IMR-90 (cell line): ENCODE data around the gene TMEM117. TPM values are rescaled to one million over a fixed set of nuclear protein-coding genes. Genes with fewer than 3 reads are reported as not detected.

Experiments used
- ATAC-seq: fragments of 200-7000 bp; cut with Tn5 transposase; 2 replicates; pipeline ENCODE4 v1.9.1; 2020; ENCODE audit warnings: low read depth, mild to moderate bottlenecking, moderate library complexity
- BruUV-seq: library from RNA; stranded (reverse); fragments of 400-500 nt; replicated peaks from 2 replicates; lab custom pipeline; 2021; lab: Mats Ljungman, UMichigan
- CTCF ChIA-PET: fragments of 300-600 bp; formaldehyde crosslinking; extraction: SDS; loops from one replicate; lab custom pipeline; 2021; ENCODE audit warnings: antibody characterized with exemption; lab: Yijun Ruan, JAX
- POLR2A ChIA-PET: fragments of 300-600 bp; sonication (Branson Sonifier 250); formaldehyde crosslinking; loops from one replicate; lab custom pipeline; 2022; ENCODE audit warnings: antibody characterized with exemption; ENCODE audit not compliant: unreplicated experiment; lab: Charles Lee
- DNase-seq: peaks from one replicate; pipeline ENCODE4 v3.0.0; 2013
- H2AFZ ChIP-seq: replicated peaks from 2 replicates; pipeline ENCODE3; 2013; ENCODE audit warnings: low read length, mild to moderate bottlenecking; ENCODE audit not compliant: poor library complexity
- H2AK5ac ChIP-seq: 2 replicates; pipeline ENCODE4 v1.6.1; 2013; ENCODE audit warnings: low read depth, low read length, inconsistent platforms
- H2AK9ac ChIP-seq: replicated peaks from 2 replicates; pipeline ENCODE3; 2013; ENCODE audit warnings: mild to moderate bottlenecking, low read depth, low read length, moderate library complexity; ENCODE audit not compliant: poor library complexity
- H2BK120ac ChIP-seq: 2 replicates; pipeline ENCODE4 v1.6.1; 2013; ENCODE audit warnings: low read depth, low read length, inconsistent platforms
- H2BK15ac ChIP-seq: 3 replicates; pipeline ENCODE4 v1.6.1; 2013; ENCODE audit warnings: low read depth, low read length, inconsistent platforms
- H2BK20ac ChIP-seq: 2 replicates; pipeline ENCODE4 v1.6.1; 2013; ENCODE audit warnings: low read depth, mild to moderate bottlenecking, inconsistent platforms, low read length, moderate library complexity
- H2BK5ac ChIP-seq: 2 replicates; pipeline ENCODE4 v1.6.1; 2013; ENCODE audit warnings: mild to moderate bottlenecking, low read depth, low read length, inconsistent platforms; ENCODE audit not compliant: poor library complexity, severe bottlenecking
- H3K14ac ChIP-seq: replicated peaks from 2 replicates; pipeline ENCODE4 v1.6.1; 2013; ENCODE audit warnings: low read depth, low read length, inconsistent platforms
- H3K18ac ChIP-seq: 2 replicates; pipeline ENCODE4 v1.6.1; 2013; ENCODE audit warnings: low read depth, low read length, control low read depth
- H3K23ac ChIP-seq: 2 replicates; pipeline ENCODE4 v1.6.1; 2013; ENCODE audit warnings: low read depth, low read length, inconsistent platforms
- H3K27ac ChIP-seq: 2 replicates; pipeline ENCODE4 v1.5.1; 2013; ENCODE audit warnings: mild to moderate bottlenecking, control low read depth, low read length; ENCODE audit not compliant: insufficient read depth
- H3K27me3 ChIP-seq: 2 replicates; pipeline ENCODE4 v1.6.1; 2013; ENCODE audit warnings: low read length; ENCODE audit not compliant: control insufficient read depth, insufficient read depth
- H3K36me3 ChIP-seq: 2 replicates; pipeline ENCODE4 v1.6.1; 2013; ENCODE audit warnings: low read length, mixed read lengths; ENCODE audit not compliant: control insufficient read depth, insufficient read depth
- H3K4ac ChIP-seq: 2 replicates; pipeline ENCODE4 v1.6.1; 2013; ENCODE audit warnings: low read depth, low read length, inconsistent platforms
- H3K4me1 ChIP-seq: 2 replicates; pipeline ENCODE4 v1.6.1; 2013; ENCODE audit warnings: low read length, mixed read lengths; ENCODE audit not compliant: control insufficient read depth, insufficient read depth
- H3K4me2 ChIP-seq: 2 replicates; pipeline ENCODE4 v1.6.1; 2013; ENCODE audit warnings: low read depth, mild to moderate bottlenecking, control low read depth, low read length, moderate library complexity
- H3K4me3 ChIP-seq: 2 replicates; pipeline ENCODE4 v1.5.1; 2013; ENCODE audit warnings: low read depth, mild to moderate bottlenecking, control low read depth, low read length, moderate library complexity; ENCODE audit not compliant: insufficient read depth
- H3K56ac ChIP-seq: 2 replicates; pipeline ENCODE4 v1.6.1; 2013; ENCODE audit warnings: low read length, inconsistent platforms; ENCODE audit not compliant: insufficient read depth; ENCODE audit errors: extremely low read depth
- H3K79me1 ChIP-seq, 2 experiments: 2 replicates each; pipeline ENCODE4 v1.6.1; 2013; ENCODE audit warnings: low read length in 2 of 2, inconsistent platforms in 1 of 2, low read depth in 1 of 2
- H3K9ac ChIP-seq: 2 replicates; pipeline ENCODE4 v1.6.1; 2013; ENCODE audit warnings: low read depth, low read length, control low read depth
- H3K9me1 ChIP-seq: 2 replicates; pipeline ENCODE4 v1.6.1; 2013; ENCODE audit warnings: low read length, inconsistent platforms; ENCODE audit not compliant: insufficient read depth
- H3K9me3 ChIP-seq: 2 replicates; pipeline ENCODE4 v1.6.1; 2013; ENCODE audit warnings: low read length; ENCODE audit not compliant: control insufficient read depth, insufficient read depth
- H4K20me1 ChIP-seq: 2 replicates; pipeline ENCODE4 v1.6.1; 2013; ENCODE audit warnings: low read length, inconsistent platforms; ENCODE audit not compliant: insufficient read depth
- H4K5ac ChIP-seq: 2 replicates; pipeline ENCODE4 v1.6.1; 2013; ENCODE audit warnings: mild to moderate bottlenecking, low read depth, low read length, control low read depth
- H4K8ac ChIP-seq, 2 experiments: 2 replicates each; pipeline ENCODE4 v1.6.1; 2013; ENCODE audit warnings: low read depth in 2 of 2, low read length in 2 of 2, control low read depth in 1 of 2, inconsistent platforms in 1 of 2
- H4K91ac ChIP-seq: 2 replicates; pipeline ENCODE4 v1.6.1; 2013; ENCODE audit warnings: low read depth, low read length, inconsistent platforms; ENCODE audit not compliant: insufficient read depth
- BHLHE40 ChIP-seq: fragments of 150-350 bp; IDR thresholded peaks from 2 replicates; pipeline ENCODE4 v1.6.1; 2016; ENCODE audit warnings: mild to moderate bottlenecking, low read depth, low read length
- CEBPB ChIP-seq: IDR thresholded peaks from 2 replicates; pipeline ENCODE4 v1.6.1; 2012; ENCODE audit warnings: low read depth, low read length, improper control_type of control experiment
- CHD1 ChIP-seq: IDR thresholded peaks from 2 replicates; pipeline ENCODE4 v1.6.1; 2012; ENCODE audit warnings: low read depth, low read length, improper control_type of control experiment
- FOS ChIP-seq: fragments of 150-350 bp; IDR thresholded peaks from 2 replicates; pipeline ENCODE4 v1.6.1; 2016; ENCODE audit warnings: low read depth, low read length
- MAFK ChIP-seq: IDR thresholded peaks from 2 replicates; pipeline ENCODE4 v1.6.1; 2012; ENCODE audit warnings: low read depth, low read length, improper control_type of control experiment
- MAZ ChIP-seq: IDR thresholded peaks from 2 replicates; pipeline ENCODE4 v1.6.1; 2012; ENCODE audit warnings: low read depth, mild to moderate bottlenecking, low read length, improper control_type of control experiment, moderate library complexity, borderline replicate concordance
- MXI1 ChIP-seq: IDR thresholded peaks from 2 replicates; pipeline ENCODE4 v1.6.1; 2012; ENCODE audit warnings: low read depth, mild to moderate bottlenecking, low read length, moderate library complexity, borderline replicate concordance
- NFE2L2 ChIP-seq: fragments of 150-350 bp; IDR thresholded peaks from 2 replicates; pipeline ENCODE4 v1.6.1; 2016; ENCODE audit warnings: low read depth, mild to moderate bottlenecking, low read length
- POLR2A ChIP-seq: IDR thresholded peaks from 2 replicates; pipeline ENCODE4 v1.6.1; 2012; ENCODE audit warnings: mild to moderate bottlenecking, low read depth, low read length
- RAD21 ChIP-seq: IDR thresholded peaks from 2 replicates; pipeline ENCODE4 v1.6.1; 2012; ENCODE audit warnings: low read length, improper control_type of control experiment
- RCOR1 ChIP-seq: IDR thresholded peaks from 2 replicates; pipeline ENCODE4 v1.6.1; 2012; ENCODE audit warnings: mild to moderate bottlenecking, low read length, improper control_type of control experiment; ENCODE audit not compliant: insufficient replicate concordance
- RFX5 ChIP-seq: IDR thresholded peaks from 2 replicates; pipeline ENCODE4 v1.8.0; 2012; ENCODE audit warnings: low read depth, mild to moderate bottlenecking, low read length, moderate library complexity
- SMC3 ChIP-seq: fragments of 150-350 bp; IDR thresholded peaks from 2 replicates; pipeline ENCODE4 v1.6.1; 2016; ENCODE audit warnings: low read depth, mild to moderate bottlenecking, antibody characterized with exemption, low read length, moderate library complexity
- WGBS, 2 experiments: methylation state at CpG; one replicate each; pipeline versions ENCODE4 v1.1.5 to v1.1.7; 2013; ENCODE audit warnings: missing lambda C conversion rate in 2 of 2; ENCODE audit not compliant: insufficient read length in 1 of 2; ENCODE audit errors: extremely low coverage in 2 of 2; 5-methylcytosine and 5-hydroxymethylcytosine counted together
- dilution Hi-C: fragments of 300-500 bp; cut with HindIII; formaldehyde crosslinking; loops from one replicate; pipeline ENCODE4 v1.14.3; 2018; ENCODE audit warnings: low sequenced_read_pairs; ENCODE audit not compliant: unreplicated experiment
- in situ Hi-C: fragments of 300-500 bp; cut with MboI; formaldehyde crosslinking; loops from 3 replicates; pipeline ENCODE4 v1.14.3; 2019; ENCODE audit warnings: low sequenced_read_pairs, inconsistent platforms, mixed read lengths
- intact Hi-C: fragments of 100-400 bp; cut with micrococcal nuclease; formaldehyde crosslinking; loops from 2 replicates; pipeline ENCODE4 v1.10.0; 2022
- polyA plus RNA-seq, 3 experiments: library from polyadenylated mRNA; depleted of rRNA; stranded (reverse); fragments of >200 nt; gene quantifications; 2 replicates each; pipeline ENCODE4 v1.2.3, GENCODE V29; 2012; ENCODE audit warnings: low replicate concordance in 1 of 3
- total RNA-seq: library from RNA; depleted of rRNA; stranded (reverse); fragments of >200 nt; gene quantifications from 2 replicates; pipeline ENCODE4 v1.2.3, GENCODE V29; 2012
- TF ChIP-seq, protein P1 (sequence below): conservative IDR thresholded peaks from 2 replicates; pipeline ENCODE4 v1.5.1; 2012; ENCODE audit warnings: mild to moderate bottlenecking, low read depth, low read length, improper control_type of control experiment
- TF ChIP-seq, protein P2 (sequence below): fragments of 150-350 bp; IDR thresholded peaks from 2 replicates; pipeline ENCODE4 v1.6.1; 2017; ENCODE audit warnings: mild to moderate bottlenecking, antibody characterized with exemption, low read length, low read depth
- TF ChIP-seq, protein P3 (sequence below): fragments of 150-350 bp; IDR thresholded peaks from 2 replicates; pipeline ENCODE4 v1.6.1; 2016; ENCODE audit warnings: low read depth, mild to moderate bottlenecking, low read length, moderate library complexity, borderline replicate concordance

TMEM117 gene
- total and polyA plus RNA-seq, 2 of the 4 experiments (the other 2 are of a cell fraction): 8.7 to 21.0 TPM

DNA sequence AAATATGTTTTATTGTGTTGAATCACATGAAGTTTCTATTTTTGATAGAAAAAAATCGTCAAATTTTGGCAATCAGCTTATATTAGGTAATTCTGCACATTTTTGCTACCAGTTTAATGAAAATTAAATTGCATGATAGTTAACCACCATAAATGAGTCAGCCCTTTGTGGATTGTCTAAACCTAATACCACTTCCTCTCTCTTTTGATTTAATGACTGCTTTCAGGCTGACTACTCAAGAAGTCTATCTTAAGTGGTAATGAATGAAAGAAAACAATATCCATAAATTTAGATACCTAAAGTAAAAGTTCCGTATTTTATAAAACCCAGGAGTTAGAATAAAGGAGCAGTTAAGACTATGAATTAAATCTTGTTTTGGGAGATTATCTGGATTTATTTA is 450.5 kb downstream of the TMEM117 start:
- H3K4me2 ChIP-seq: no peak overlapping the region
- ChIA-PET CTCF (no interaction called here), POLR2A (no interaction called here)
- no peaks in the 10 kb centered on the region for H3K4me1 ChIP-seq
- H3K23ac ChIP-seq: no peak overlapping the region
- WGBS, 2 experiments: no CpG with 5 or more reads among the region's 2 CpGs
- no peak overlapping the region for H2BK15ac ChIP-seq
- dilution Hi-C loops: no loop called here
- H4K8ac ChIP-seq: no peak overlapping the region
- ATAC-seq (no peak), DNase-seq (peak; percentile 35)
- H3K56ac ChIP-seq: no peak overlapping the region
- H3K4me3 ChIP-seq: no peak overlapping the region
- no peaks in the 10 kb centered on the region for H3K79me1 ChIP-seq
- no peak overlapping the region for H2BK120ac ChIP-seq
- no peak overlapping the region for H2AFZ ChIP-seq
- intact Hi-C loops: no loop called here
- H3K36me3 ChIP-seq: no peaks in the 10 kb centered on the region
- no peaks in the 10 kb centered on the region for H4K20me1 ChIP-seq
- H3K4ac ChIP-seq: no peak overlapping the region
- no peak overlapping the region for H4K91ac ChIP-seq
- no peaks in the 10 kb centered on the region for H3K9me3 ChIP-seq
- H3K27me3 ChIP-seq: no peaks in the 10 kb centered on the region
- H2BK20ac ChIP-seq: no peak overlapping the region
- TF ChIP-seq CHD1: no peak
- no peak for TF ChIP-seq POLR2A
- no peak for TF ChIP-seq RAD21
- no peak for TF ChIP-seq MAZ
- TF ChIP-seq, protein P1, sequence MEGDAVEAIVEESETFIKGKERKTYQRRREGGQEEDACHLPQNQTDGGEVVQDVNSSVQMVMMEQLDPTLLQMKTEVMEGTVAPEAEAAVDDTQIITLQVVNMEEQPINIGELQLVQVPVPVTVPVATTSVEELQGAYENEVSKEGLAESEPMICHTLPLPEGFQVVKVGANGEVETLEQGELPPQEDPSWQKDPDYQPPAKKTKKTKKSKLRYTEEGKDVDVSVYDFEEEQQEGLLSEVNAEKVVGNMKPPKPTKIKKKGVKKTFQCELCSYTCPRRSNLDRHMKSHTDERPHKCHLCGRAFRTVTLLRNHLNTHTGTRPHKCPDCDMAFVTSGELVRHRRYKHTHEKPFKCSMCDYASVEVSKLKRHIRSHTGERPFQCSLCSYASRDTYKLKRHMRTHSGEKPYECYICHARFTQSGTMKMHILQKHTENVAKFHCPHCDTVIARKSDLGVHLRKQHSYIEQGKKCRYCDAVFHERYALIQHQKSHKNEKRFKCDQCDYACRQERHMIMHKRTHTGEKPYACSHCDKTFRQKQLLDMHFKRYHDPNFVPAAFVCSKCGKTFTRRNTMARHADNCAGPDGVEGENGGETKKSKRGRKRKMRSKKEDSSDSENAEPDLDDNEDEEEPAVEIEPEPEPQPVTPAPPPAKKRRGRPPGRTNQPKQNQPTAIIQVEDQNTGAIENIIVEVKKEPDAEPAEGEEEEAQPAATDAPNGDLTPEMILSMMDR: no peak
- no peak for TF ChIP-seq BHLHE40
- TF ChIP-seq RFX5: no peak
- TF ChIP-seq CEBPB: no peak
- no peak for TF ChIP-seq FOS
- TF ChIP-seq SMC3: no peak
- no peak for TF ChIP-seq NFE2L2
- TF ChIP-seq, protein P2, sequence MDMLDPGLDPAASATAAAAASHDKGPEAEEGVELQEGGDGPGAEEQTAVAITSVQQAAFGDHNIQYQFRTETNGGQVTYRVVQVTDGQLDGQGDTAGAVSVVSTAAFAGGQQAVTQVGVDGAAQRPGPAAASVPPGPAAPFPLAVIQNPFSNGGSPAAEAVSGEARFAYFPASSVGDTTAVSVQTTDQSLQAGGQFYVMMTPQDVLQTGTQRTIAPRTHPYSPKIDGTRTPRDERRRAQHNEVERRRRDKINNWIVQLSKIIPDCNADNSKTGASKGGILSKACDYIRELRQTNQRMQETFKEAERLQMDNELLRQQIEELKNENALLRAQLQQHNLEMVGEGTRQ: no peak
- TF ChIP-seq RCOR1: no peak
- TF ChIP-seq MAFK: no peak
- TF ChIP-seq MXI1: no peak
- TF ChIP-seq, protein P3, sequence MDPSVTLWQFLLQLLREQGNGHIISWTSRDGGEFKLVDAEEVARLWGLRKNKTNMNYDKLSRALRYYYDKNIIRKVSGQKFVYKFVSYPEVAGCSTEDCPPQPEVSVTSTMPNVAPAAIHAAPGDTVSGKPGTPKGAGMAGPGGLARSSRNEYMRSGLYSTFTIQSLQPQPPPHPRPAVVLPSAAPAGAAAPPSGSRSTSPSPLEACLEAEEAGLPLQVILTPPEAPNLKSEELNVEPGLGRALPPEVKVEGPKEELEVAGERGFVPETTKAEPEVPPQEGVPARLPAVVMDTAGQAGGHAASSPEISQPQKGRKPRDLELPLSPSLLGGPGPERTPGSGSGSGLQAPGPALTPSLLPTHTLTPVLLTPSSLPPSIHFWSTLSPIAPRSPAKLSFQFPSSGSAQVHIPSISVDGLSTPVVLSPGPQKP: no peak
- no peaks in the 10 kb centered on the region for H3K9me1 ChIP-seq
- no peak overlapping the region for H3K9ac ChIP-seq
- no peak overlapping the region for H3K27ac ChIP-seq
- H2AK5ac ChIP-seq: no peak overlapping the region
- no peak overlapping the region for H3K18ac ChIP-seq
- no peak overlapping the region for H2AK9ac ChIP-seq
- no peak overlapping the region for H3K14ac ChIP-seq
- in situ Hi-C loops: no loop called here
- BruUV-seq: no TSS peak
- no peak overlapping the region for H4K5ac ChIP-seq
- no peak overlapping the region for H2BK5ac ChIP-seq
